WTC11 (cell line): ENCODE measurements around the gene ADGRF4. TPM values are rescaled to one million over a fixed set of nuclear protein-coding genes. Genes with fewer than 3 reads are reported as not detected.

ENCODE experiments used
- ATAC-seq: fragments of 200-7000 bp; cut with Tn5 transposase; 2 replicates; pipeline ENCODE4 v1.10.0; 2021; ENCODE audit warnings: mild to moderate bottlenecking, moderate library complexity
- CTCF ChIA-PET: fragments of 300-600 bp; sonication (Branson Sonifier 250); formaldehyde crosslinking; loops from one replicate; lab custom pipeline; 2021; ENCODE audit warnings: antibody characterized with exemption; lab: Charles Lee
- POLR2A ChIA-PET: fragments of 350-600 bp; sonication (Branson Sonifier 250); formaldehyde crosslinking; loops from one replicate; lab custom pipeline; 2021; ENCODE audit warnings: antibody characterized with exemption; lab: Charles Lee
- DNase-seq: peaks from one replicate; pipeline ENCODE4 v3.0.0; 2021; ENCODE audit warnings: low spot score
- H3K27ac Mint-ChIP-seq: 2 replicates; pipeline ENCODE4 v1.8.0; 2021; ENCODE audit warnings: mixed read lengths
- H3K27me3 Mint-ChIP-seq: 2 replicates; pipeline ENCODE4 v1.8.0; 2021; ENCODE audit warnings: low read depth, mild to moderate bottlenecking, moderate library complexity, mixed read lengths
- H3K36me3 Mint-ChIP-seq: 2 replicates; pipeline ENCODE4 v1.8.0; 2021; ENCODE audit warnings: mixed read lengths
- H3K4me1 Mint-ChIP-seq: 2 replicates; pipeline ENCODE4 v1.8.0; 2022; ENCODE audit warnings: mixed read lengths
- H3K4me3 Mint-ChIP-seq: 2 replicates; pipeline ENCODE4 v1.8.0; 2021; ENCODE audit warnings: mild to moderate bottlenecking, moderate library complexity, mixed read lengths
- H3K9me3 Mint-ChIP-seq: 2 replicates; pipeline ENCODE4 v1.8.0; 2021; ENCODE audit warnings: mixed read lengths
- CREB1 ChIP-seq: sonication (generic); formaldehyde crosslinking; IDR thresholded peaks from 2 replicates; pipeline ENCODE4 v1.8.0; 2023; ENCODE audit warnings: mild to moderate bottlenecking, missing genetic modification reagents
- CREM ChIP-seq: sonication (generic); formaldehyde crosslinking; IDR thresholded peaks from 2 replicates; pipeline ENCODE4 v1.8.1; 2022; ENCODE audit warnings: mild to moderate bottlenecking, missing genetic modification reagents, moderate library complexity
- EMX1 ChIP-seq: fragments of 250-450 bp; sonication (Bioruptor Pico); IDR thresholded peaks from 2 replicates; pipeline ENCODE4 v1.8.0; 2021; ENCODE audit warnings: mild to moderate bottlenecking
- ETV6 ChIP-seq: sonication (generic); formaldehyde crosslinking; IDR thresholded peaks from 2 replicates; pipeline ENCODE4 v1.8.1; 2022; ENCODE audit warnings: mild to moderate bottlenecking, missing genetic modification reagents
- FOXK1 ChIP-seq: sonication (generic); formaldehyde crosslinking; IDR thresholded peaks from 2 replicates; pipeline ENCODE4 v1.8.0; 2022; ENCODE audit warnings: mild to moderate bottlenecking, moderate library complexity, missing genetic modification reagents
- NFE2L1 ChIP-seq: sonication (generic); formaldehyde crosslinking; IDR thresholded peaks from 2 replicates; pipeline ENCODE4 v1.8.1; 2023; ENCODE audit warnings: missing genetic modification reagents
- NR1H2 ChIP-seq: sonication (generic); formaldehyde crosslinking; IDR thresholded peaks from 2 replicates; pipeline ENCODE4 v1.9.0; 2021; ENCODE audit warnings: mild to moderate bottlenecking, moderate library complexity, missing genetic modification reagents
- OVOL2 ChIP-seq: fragments of 250-450 bp; sonication (Bioruptor Pico); IDR thresholded peaks from 2 replicates; pipeline ENCODE4 v1.9.0; 2021; ENCODE audit warnings: mild to moderate bottlenecking, borderline replicate concordance
- PRRX2 ChIP-seq: fragments of 250-450 bp; sonication (Bioruptor Pico); IDR thresholded peaks from 2 replicates; pipeline ENCODE4 v1.8.0; 2021; ENCODE audit warnings: mild to moderate bottlenecking
- RORB ChIP-seq: fragments of 250-450 bp; sonication (Bioruptor Pico); IDR thresholded peaks from 2 replicates; pipeline ENCODE4 v1.9.0; 2021; ENCODE audit warnings: mild to moderate bottlenecking
- SP1 ChIP-seq: sonication (generic); formaldehyde crosslinking; conservative IDR thresholded peaks from 2 replicates; pipeline ENCODE4 v1.8.1; 2022; ENCODE audit warnings: missing genetic modification reagents
- TEAD4 ChIP-seq: sonication (generic); formaldehyde crosslinking; IDR thresholded peaks from 2 replicates; pipeline ENCODE4 v1.8.0; 2022; ENCODE audit warnings: mild to moderate bottlenecking, missing genetic modification reagents
- ZNF263 ChIP-seq: sonication (generic); formaldehyde crosslinking; IDR thresholded peaks from 2 replicates; pipeline ENCODE4 v1.8.1; 2022; ENCODE audit warnings: low read depth, mild to moderate bottlenecking, moderate library complexity, missing genetic modification reagents
- ZNF317 ChIP-seq: sonication (generic); formaldehyde crosslinking; IDR thresholded peaks from 2 replicates; pipeline ENCODE4 v1.8.1; 2023; ENCODE audit warnings: low read depth, mild to moderate bottlenecking, moderate library complexity, missing genetic modification reagents, borderline replicate concordance
- total RNA-seq: library from RNA; stranded (reverse); gene quantifications from 3 replicates; pipeline ENCODE4 v1.2.3, GENCODE V29; 2021
- TF ChIP-seq, protein P1 (sequence below): fragments of 200-600 bp; IDR thresholded peaks from 2 replicates; pipeline ENCODE4 v1.8.0; 2022; ENCODE audit warnings: antibody characterized with exemption
- TF ChIP-seq, protein P2 (sequence below): sonication (generic); formaldehyde crosslinking; IDR thresholded peaks from 2 replicates; pipeline ENCODE4 v1.8.0; 2022; ENCODE audit warnings: mild to moderate bottlenecking, missing genetic modification reagents
- TF ChIP-seq, protein P3 (sequence below): sonication (generic); formaldehyde crosslinking; IDR thresholded peaks from 2 replicates; pipeline ENCODE4 v1.8.0; 2022; ENCODE audit warnings: mild to moderate bottlenecking, missing genetic modification reagents
- TF ChIP-seq, protein P4 (sequence below): fragments of 250-450 bp; sonication (Bioruptor Pico); IDR thresholded peaks from 2 replicates; pipeline ENCODE4 v1.8.0; 2021; ENCODE audit warnings: mild to moderate bottlenecking
- TF ChIP-seq, protein P5 (sequence below): sonication (generic); formaldehyde crosslinking; IDR thresholded peaks from 2 replicates; pipeline ENCODE4 v1.8.1; 2022; ENCODE audit warnings: mild to moderate bottlenecking, missing genetic modification reagents, moderate library complexity, borderline replicate concordance
- TF ChIP-seq, protein P6 (sequence below): sonication (generic); formaldehyde crosslinking; IDR thresholded peaks from 2 replicates; pipeline ENCODE4 v1.8.1; 2023; ENCODE audit warnings: mild to moderate bottlenecking, missing genetic modification reagents, borderline replicate concordance
- TF ChIP-seq, protein P7 (sequence below): sonication (generic); formaldehyde crosslinking; IDR thresholded peaks from 2 replicates; pipeline ENCODE4 v1.8.1; 2023; ENCODE audit warnings: mild to moderate bottlenecking, missing genetic modification reagents

The ADGRF4 gene
- total RNA-seq, 1 experiment from 2014 or later, result not detected

DNA sequence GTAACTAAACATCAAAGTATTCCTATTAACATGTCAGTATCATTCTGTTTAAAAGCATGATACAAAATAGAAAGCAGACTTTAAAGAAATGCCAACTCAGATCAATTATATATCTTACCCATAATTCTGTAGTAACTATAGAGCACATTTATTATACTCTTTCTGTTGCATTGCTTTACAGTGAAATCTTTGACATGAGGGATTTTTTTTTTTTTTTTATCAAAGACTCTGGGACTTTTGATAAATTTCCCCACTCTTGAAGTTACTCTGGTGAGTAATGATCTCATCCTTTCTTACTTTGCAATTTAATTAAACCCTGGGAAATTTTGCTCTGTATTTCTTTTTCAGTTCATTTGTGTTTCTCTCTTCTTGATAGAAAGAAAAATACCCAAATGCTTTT is 17.4 kb downstream of the ADGRF4 start (continued):
- TF ChIP-seq, protein P1, sequence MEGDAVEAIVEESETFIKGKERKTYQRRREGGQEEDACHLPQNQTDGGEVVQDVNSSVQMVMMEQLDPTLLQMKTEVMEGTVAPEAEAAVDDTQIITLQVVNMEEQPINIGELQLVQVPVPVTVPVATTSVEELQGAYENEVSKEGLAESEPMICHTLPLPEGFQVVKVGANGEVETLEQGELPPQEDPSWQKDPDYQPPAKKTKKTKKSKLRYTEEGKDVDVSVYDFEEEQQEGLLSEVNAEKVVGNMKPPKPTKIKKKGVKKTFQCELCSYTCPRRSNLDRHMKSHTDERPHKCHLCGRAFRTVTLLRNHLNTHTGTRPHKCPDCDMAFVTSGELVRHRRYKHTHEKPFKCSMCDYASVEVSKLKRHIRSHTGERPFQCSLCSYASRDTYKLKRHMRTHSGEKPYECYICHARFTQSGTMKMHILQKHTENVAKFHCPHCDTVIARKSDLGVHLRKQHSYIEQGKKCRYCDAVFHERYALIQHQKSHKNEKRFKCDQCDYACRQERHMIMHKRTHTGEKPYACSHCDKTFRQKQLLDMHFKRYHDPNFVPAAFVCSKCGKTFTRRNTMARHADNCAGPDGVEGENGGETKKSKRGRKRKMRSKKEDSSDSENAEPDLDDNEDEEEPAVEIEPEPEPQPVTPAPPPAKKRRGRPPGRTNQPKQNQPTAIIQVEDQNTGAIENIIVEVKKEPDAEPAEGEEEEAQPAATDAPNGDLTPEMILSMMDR, result no peak
- TF ChIP-seq CREM (CRISPR knock-in tag) (no peak), NR1H2 (CRISPR knock-in tag) (no peak)
- TF ChIP-seq, all 79 proteins: peak for 0

DNA sequence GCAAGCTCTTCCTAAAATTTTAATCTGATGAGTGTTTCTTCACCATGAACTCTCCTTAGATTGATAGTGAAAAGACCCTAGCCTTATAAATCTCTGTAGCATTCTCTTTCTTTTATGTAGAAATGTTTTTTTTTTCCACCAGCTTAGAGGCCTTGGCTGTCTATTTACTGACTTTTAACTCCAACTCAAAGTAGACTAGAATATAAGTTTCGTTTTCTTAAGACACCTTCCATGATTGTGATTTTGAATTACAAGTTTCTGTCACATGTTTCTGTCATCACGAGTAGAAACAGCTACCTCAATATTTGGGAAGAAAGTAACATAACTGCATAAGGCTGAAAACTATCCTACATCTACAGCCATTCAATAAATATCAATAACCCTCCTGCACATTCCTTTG is 17.8 kb downstream of the ADGRF4 start:
- ChIA-PET POLR2A (no interaction called here), CTCF (no interaction called here)
- H3K27ac Mint-ChIP-seq, result no peak overlapping the region
- DNase-seq (no peak), ATAC-seq (no peak)
- H3K36me3 Mint-ChIP-seq, result no peaks in the 10 kb centered on the region; the same call in 1 of the 2 replicates
- H3K4me1 Mint-ChIP-seq, result no peaks in the 10 kb centered on the region
- TF ChIP-seq, protein P2, sequence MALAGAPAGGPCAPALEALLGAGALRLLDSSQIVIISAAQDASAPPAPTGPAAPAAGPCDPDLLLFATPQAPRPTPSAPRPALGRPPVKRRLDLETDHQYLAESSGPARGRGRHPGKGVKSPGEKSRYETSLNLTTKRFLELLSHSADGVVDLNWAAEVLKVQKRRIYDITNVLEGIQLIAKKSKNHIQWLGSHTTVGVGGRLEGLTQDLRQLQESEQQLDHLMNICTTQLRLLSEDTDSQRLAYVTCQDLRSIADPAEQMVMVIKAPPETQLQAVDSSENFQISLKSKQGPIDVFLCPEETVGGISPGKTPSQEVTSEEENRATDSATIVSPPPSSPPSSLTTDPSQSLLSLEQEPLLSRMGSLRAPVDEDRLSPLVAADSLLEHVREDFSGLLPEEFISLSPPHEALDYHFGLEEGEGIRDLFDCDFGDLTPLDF (CRISPR knock-in tag), result no peak
- TF ChIP-seq, protein P3, sequence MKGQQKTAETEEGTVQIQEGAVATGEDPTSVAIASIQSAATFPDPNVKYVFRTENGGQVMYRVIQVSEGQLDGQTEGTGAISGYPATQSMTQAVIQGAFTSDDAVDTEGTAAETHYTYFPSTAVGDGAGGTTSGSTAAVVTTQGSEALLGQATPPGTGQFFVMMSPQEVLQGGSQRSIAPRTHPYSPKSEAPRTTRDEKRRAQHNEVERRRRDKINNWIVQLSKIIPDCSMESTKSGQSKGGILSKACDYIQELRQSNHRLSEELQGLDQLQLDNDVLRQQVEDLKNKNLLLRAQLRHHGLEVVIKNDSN (CRISPR knock-in tag), result no peak
- TF ChIP-seq TEAD4 (CRISPR knock-in tag) (no peak), FOXK1 (CRISPR knock-in tag) (no peak), ZNF317 (CRISPR knock-in tag) (no peak), EMX1 (CRISPR knock-in tag) (no peak), ETV6 (CRISPR knock-in tag) (no peak), ZNF263 (no peak), RORB (CRISPR knock-in tag) (no peak), NFE2L1 (CRISPR knock-in tag) (no peak), SP1 (CRISPR knock-in tag) (no peak)
- H3K27me3 Mint-ChIP-seq, result no peaks in the 10 kb centered on the region
- no peak overlapping the region for H3K4me3 Mint-ChIP-seq
- peaks cover 26% of the 10 kb centered on the region for H3K9me3 Mint-ChIP-seq

DNA sequence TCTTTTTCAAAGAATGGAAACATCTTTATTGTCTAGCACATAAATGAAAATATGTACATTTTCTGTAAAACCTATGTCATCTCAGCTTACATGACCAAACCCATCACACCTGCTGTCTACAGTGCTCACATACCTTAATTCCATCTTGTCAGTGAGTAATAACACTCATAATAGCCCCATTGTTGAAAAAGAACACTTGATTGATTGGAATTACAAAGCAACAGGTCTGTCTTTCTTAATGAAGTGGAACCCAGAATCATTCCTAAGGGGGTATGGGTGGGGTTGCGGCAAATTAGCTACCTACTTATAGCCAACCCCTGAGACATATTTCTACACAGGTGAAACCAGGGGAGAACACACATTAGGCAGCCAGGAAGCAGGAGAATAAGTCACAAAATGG is 20.2 kb downstream of the ADGRF4 start:
- DNase-seq, result no peak
- ChIA-PET CTCF (no interaction called here), POLR2A (no interaction called here)
- no peaks in the 10 kb centered on the region for H3K36me3 Mint-ChIP-seq
- ATAC-seq, result no peak
- H3K4me3 Mint-ChIP-seq, result no peak overlapping the region
- H3K27ac Mint-ChIP-seq, result no peak overlapping the region
- peaks cover 14% of the 10 kb centered on the region for H3K9me3 Mint-ChIP-seq
- H3K4me1 Mint-ChIP-seq, result no peaks in the 10 kb centered on the region
- no peaks in the 10 kb centered on the region for H3K27me3 Mint-ChIP-seq
- TF ChIP-seq PRRX2 (no peak), NFE2L1 (CRISPR knock-in tag) (no peak), CREB1 (CRISPR knock-in tag) (no peak), OVOL2 (CRISPR knock-in tag) (no peak)
- TF ChIP-seq, protein P4, sequence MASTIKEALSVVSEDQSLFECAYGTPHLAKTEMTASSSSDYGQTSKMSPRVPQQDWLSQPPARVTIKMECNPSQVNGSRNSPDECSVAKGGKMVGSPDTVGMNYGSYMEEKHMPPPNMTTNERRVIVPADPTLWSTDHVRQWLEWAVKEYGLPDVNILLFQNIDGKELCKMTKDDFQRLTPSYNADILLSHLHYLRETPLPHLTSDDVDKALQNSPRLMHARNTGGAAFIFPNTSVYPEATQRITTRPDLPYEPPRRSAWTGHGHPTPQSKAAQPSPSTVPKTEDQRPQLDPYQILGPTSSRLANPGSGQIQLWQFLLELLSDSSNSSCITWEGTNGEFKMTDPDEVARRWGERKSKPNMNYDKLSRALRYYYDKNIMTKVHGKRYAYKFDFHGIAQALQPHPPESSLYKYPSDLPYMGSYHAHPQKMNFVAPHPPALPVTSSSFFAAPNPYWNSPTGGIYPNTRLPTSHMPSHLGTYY (CRISPR knock-in tag), result no peak
- TF ChIP-seq, protein P5, sequence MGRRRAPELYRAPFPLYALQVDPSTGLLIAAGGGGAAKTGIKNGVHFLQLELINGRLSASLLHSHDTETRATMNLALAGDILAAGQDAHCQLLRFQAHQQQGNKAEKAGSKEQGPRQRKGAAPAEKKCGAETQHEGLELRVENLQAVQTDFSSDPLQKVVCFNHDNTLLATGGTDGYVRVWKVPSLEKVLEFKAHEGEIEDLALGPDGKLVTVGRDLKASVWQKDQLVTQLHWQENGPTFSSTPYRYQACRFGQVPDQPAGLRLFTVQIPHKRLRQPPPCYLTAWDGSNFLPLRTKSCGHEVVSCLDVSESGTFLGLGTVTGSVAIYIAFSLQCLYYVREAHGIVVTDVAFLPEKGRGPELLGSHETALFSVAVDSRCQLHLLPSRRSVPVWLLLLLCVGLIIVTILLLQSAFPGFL (CRISPR knock-in tag), result no peak
- TF ChIP-seq, protein P6, sequence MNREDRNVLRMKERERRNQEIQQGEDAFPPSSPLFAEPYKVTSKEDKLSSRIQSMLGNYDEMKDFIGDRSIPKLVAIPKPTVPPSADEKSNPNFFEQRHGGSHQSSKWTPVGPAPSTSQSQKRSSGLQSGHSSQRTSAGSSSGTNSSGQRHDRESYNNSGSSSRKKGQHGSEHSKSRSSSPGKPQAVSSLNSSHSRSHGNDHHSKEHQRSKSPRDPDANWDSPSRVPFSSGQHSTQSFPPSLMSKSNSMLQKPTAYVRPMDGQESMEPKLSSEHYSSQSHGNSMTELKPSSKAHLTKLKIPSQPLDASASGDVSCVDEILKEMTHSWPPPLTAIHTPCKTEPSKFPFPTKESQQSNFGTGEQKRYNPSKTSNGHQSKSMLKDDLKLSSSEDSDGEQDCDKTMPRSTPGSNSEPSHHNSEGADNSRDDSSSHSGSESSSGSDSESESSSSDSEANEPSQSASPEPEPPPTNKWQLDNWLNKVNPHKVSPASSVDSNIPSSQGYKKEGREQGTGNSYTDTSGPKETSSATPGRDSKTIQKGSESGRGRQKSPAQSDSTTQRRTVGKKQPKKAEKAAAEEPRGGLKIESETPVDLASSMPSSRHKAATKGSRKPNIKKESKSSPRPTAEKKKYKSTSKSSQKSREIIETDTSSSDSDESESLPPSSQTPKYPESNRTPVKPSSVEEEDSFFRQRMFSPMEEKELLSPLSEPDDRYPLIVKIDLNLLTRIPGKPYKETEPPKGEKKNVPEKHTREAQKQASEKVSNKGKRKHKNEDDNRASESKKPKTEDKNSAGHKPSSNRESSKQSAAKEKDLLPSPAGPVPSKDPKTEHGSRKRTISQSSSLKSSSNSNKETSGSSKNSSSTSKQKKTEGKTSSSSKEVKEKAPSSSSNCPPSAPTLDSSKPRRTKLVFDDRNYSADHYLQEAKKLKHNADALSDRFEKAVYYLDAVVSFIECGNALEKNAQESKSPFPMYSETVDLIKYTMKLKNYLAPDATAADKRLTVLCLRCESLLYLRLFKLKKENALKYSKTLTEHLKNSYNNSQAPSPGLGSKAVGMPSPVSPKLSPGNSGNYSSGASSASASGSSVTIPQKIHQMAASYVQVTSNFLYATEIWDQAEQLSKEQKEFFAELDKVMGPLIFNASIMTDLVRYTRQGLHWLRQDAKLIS (CRISPR knock-in tag), result no peak
- TF ChIP-seq, protein P7, sequence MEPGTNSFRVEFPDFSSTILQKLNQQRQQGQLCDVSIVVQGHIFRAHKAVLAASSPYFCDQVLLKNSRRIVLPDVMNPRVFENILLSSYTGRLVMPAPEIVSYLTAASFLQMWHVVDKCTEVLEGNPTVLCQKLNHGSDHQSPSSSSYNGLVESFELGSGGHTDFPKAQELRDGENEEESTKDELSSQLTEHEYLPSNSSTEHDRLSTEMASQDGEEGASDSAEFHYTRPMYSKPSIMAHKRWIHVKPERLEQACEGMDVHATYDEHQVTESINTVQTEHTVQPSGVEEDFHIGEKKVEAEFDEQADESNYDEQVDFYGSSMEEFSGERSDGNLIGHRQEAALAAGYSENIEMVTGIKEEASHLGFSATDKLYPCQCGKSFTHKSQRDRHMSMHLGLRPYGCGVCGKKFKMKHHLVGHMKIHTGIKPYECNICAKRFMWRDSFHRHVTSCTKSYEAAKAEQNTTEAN (CRISPR knock-in tag), result no peak
